Keratinocyte (primary cell): ENCODE results near the gene DHCR7. TPM values are rescaled to one million over a fixed set of nuclear protein-coding genes. Genes with fewer than 3 reads are reported as not detected.

ENCODE experiments used
- DNase-seq: peaks from one replicate; pipeline ENCODE4 v3.0.0-alpha.2; 2011; ENCODE audit warnings: low read depth, missing footprints, low spot score
- FAIRE-seq: peaks from 2 replicates; lab custom pipeline; 2011; peaks lifted over from hg19 to GRCh38; lab: Jason Lieb, UNC
- H2AFZ ChIP-seq: 2 replicates; pipeline ENCODE4 v1.6.0; 2012; ENCODE audit warnings: low read length, control low read depth, inconsistent platforms; ENCODE audit not compliant: control insufficient read depth
- H3K27ac ChIP-seq: 2 replicates; pipeline ENCODE4 v1.5.1; 2011; ENCODE audit warnings: low read length; ENCODE audit not compliant: control insufficient read depth, insufficient read depth
- H3K27me3 ChIP-seq: 3 replicates; pipeline ENCODE4 v1.6.0; 2011; ENCODE audit warnings: low read length; ENCODE audit not compliant: control insufficient read depth, insufficient read depth; ENCODE audit errors: extremely low read depth
- H3K36me3 ChIP-seq, 2 experiments: 2 replicates in 1 of 2; 3 replicates in 1 of 2; pipeline ENCODE4 v1.5.1; 2011; ENCODE audit warnings: low read length in 2 of 2, mild to moderate bottlenecking in 1 of 2; ENCODE audit not compliant: control insufficient read depth in 2 of 2, insufficient read depth in 2 of 2; ENCODE audit errors: extremely low read depth in 1 of 2
- H3K4me1 ChIP-seq: 3 replicates; pipeline ENCODE4 v1.5.1; 2011; ENCODE audit warnings: low read length; ENCODE audit not compliant: control insufficient read depth, insufficient read depth; ENCODE audit errors: extremely low read depth
- H3K4me2 ChIP-seq: 3 replicates; pipeline ENCODE4 v1.6.0; 2011; ENCODE audit warnings: low read depth, low read length; ENCODE audit not compliant: control insufficient read depth, insufficient read depth; ENCODE audit errors: extremely low read depth
- H3K4me3 ChIP-seq, 3 experiments: fragments of 200-600 bp in 1 of 3; sonication (generic) in 1 of 3; 2 replicates in 2 of 3; 3 replicates in 1 of 3; pipeline ENCODE4 v1.5.1; 2011 to 2016; ENCODE audit warnings: low read length in 3 of 3, mild to moderate bottlenecking in 3 of 3, control low read depth in 2 of 3, inconsistent platforms in 1 of 3, low read depth in 1 of 3, mixed read lengths in 1 of 3, mixed run types in 1 of 3, moderate library complexity in 1 of 3; ENCODE audit not compliant: control insufficient read depth in 2 of 3, insufficient read depth in 2 of 3; ENCODE audit errors: extremely low read depth in 1 of 3
- H3K79me2 ChIP-seq: 2 replicates; pipeline ENCODE4 v1.6.0; 2012; ENCODE audit warnings: low read length; ENCODE audit not compliant: control insufficient read depth, insufficient read depth
- H3K9ac ChIP-seq: 3 replicates; pipeline ENCODE4 v1.6.0; 2011; ENCODE audit warnings: low read length; ENCODE audit not compliant: control insufficient read depth, insufficient read depth; ENCODE audit errors: extremely low read depth
- H3K9me1 ChIP-seq: 3 replicates; pipeline ENCODE4 v1.6.0; 2011; ENCODE audit warnings: low read length; ENCODE audit not compliant: control insufficient read depth, insufficient read depth; ENCODE audit errors: extremely low read depth
- H3K9me3 ChIP-seq: 2 replicates; pipeline ENCODE4 v1.5.1; 2012; ENCODE audit warnings: low read depth, low read length; ENCODE audit not compliant: control insufficient read depth
- H4K20me1 ChIP-seq: 3 replicates; pipeline ENCODE4 v1.6.0; 2011; ENCODE audit warnings: low read length; ENCODE audit not compliant: control insufficient read depth, insufficient read depth; ENCODE audit errors: extremely low read depth
- EZH2 ChIP-seq: IDR thresholded peaks from one replicate; pipeline ENCODE4 v1.6.1; 2012; ENCODE audit warnings: inconsistent platforms, mild to moderate bottlenecking, low read length, moderate library complexity
- dilution Hi-C: fragments of 300-500 bp; cut with MboI; formaldehyde crosslinking; loops from one replicate; pipeline ENCODE4 v1.7.0; 2020; ENCODE audit warnings: low sequenced_read_pairs; ENCODE audit not compliant: extremely low pct_ligation_motif_present
- polyA plus RNA-seq, 5 experiments: library from polyadenylated mRNA; depleted of rRNA in 3 of 5; stranded (reverse) in 3 of 5; stranded (forward) in 1 of 5; unstranded in 1 of 5; fragments of >200 nt; gene quantifications; 1 replicate in 1 of 5; 2 replicates in 3 of 5; 3 replicates in 1 of 5; pipeline versions ENCODE4 v1.2.1 to v1.2.3, GENCODE V29; 2011 to 2012; ENCODE audit warnings: missing spikeins in 2 of 5, low read depth in 1 of 5, low replicate concordance in 1 of 5
- TF ChIP-seq, protein P1 (sequence below), 3 experiments: IDR thresholded peaks in 1 of 3; conservative IDR thresholded peaks in 1 of 3; optimal IDR thresholded peaks in 1 of 3; 2 replicates in 2 of 3; 3 replicates in 1 of 3; pipeline versions ENCODE3 to v1.5.1; 2011; ENCODE audit warnings: low read length in 3 of 3, mild to moderate bottlenecking in 3 of 3, moderate library complexity in 2 of 3, control low read depth in 1 of 3, inconsistent platforms in 1 of 3; ENCODE audit not compliant: insufficient read depth in 2 of 3; ENCODE audit errors: extremely low read depth in 1 of 3

DHCR7 gene
- polyA plus RNA-seq, 1 donor (not counting 4 experiments of a cell fraction or from before 2014, with no cell fraction given), result 143 TPM

DNA sequence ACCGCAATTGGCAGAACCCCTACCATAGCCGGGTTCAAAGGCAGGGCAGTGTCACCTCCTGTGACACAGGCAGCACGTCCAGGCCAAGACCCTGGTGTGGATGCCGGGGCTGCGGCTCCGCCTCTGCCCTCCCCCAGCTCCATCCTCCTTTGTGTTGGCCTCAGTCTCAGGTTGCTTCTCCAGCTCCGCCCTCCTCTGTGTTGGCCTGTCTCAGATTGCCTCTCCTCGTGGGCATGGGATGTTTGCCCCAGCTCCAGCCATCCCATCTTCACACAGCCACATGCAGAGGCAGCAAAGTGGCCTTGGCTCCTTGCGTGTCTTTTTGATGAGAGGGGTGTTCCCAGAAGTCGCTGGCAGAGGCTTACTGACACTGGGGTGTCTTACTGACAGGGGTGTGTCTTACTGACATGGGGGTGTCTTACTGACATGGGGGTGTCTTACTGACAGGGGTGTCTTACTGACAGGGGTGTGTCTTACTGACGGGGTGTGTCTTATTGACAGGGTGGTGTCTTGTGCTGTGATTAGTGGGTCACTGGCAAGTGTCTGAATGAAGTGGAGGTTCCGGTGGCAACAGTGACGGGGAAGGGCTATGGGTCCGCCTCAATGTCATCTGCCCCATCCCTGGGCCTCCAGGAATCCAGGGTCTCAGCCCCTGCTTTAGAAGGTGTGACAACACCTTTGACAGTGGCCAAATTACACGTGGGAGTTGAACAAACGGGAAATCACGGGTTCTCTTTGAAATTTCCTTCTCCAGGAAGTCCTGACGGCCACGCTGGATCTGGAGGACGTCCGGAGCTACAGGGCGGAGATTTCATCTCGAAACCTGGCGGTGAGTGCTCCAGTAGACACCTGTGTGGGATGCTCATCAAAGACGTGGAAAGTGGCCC is 29.7 kb upstream of the DHCR7 start:
- no peak for TF ChIP-seq EZH2
- TF ChIP-seq, protein P1, sequence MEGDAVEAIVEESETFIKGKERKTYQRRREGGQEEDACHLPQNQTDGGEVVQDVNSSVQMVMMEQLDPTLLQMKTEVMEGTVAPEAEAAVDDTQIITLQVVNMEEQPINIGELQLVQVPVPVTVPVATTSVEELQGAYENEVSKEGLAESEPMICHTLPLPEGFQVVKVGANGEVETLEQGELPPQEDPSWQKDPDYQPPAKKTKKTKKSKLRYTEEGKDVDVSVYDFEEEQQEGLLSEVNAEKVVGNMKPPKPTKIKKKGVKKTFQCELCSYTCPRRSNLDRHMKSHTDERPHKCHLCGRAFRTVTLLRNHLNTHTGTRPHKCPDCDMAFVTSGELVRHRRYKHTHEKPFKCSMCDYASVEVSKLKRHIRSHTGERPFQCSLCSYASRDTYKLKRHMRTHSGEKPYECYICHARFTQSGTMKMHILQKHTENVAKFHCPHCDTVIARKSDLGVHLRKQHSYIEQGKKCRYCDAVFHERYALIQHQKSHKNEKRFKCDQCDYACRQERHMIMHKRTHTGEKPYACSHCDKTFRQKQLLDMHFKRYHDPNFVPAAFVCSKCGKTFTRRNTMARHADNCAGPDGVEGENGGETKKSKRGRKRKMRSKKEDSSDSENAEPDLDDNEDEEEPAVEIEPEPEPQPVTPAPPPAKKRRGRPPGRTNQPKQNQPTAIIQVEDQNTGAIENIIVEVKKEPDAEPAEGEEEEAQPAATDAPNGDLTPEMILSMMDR (optimal IDR thresholded peaks at IDR 0.05 in 1 of 3, IDR thresholded peaks at IDR 0.05 in 1 of 3, conservative IDR thresholded peaks at IDR 0.05 in 1 of 3; ENCODE audit: extremely low read depth in 1 of 3, insufficient read depth in 2 of 3, low read length in 3 of 3), result no peak
- Histone ChIP-seq H2AFZ (no peak overlapping the region), H3K27me3 (no peaks in the 10 kb centered on the region), H3K4me1 (no peaks in the 10 kb centered on the region), H3K36me3 (peaks cover 15 to 46% of the 10 kb centered on the region in 2 experiments), H3K79me2 (no peaks in the 10 kb centered on the region), H4K20me1 (no peaks in the 10 kb centered on the region), H3K27ac (no peak overlapping the region), H3K4me3 (no peak overlapping the region), H3K9me3 (no peaks in the 10 kb centered on the region), H3K9ac (no peak overlapping the region), H3K4me2 (no peak overlapping the region), H3K9me1 (no peaks in the 10 kb centered on the region)
- dilution Hi-C loops, result no loop called here
- FAIRE-seq (no peak), DNase-seq (no peak)

DNA sequence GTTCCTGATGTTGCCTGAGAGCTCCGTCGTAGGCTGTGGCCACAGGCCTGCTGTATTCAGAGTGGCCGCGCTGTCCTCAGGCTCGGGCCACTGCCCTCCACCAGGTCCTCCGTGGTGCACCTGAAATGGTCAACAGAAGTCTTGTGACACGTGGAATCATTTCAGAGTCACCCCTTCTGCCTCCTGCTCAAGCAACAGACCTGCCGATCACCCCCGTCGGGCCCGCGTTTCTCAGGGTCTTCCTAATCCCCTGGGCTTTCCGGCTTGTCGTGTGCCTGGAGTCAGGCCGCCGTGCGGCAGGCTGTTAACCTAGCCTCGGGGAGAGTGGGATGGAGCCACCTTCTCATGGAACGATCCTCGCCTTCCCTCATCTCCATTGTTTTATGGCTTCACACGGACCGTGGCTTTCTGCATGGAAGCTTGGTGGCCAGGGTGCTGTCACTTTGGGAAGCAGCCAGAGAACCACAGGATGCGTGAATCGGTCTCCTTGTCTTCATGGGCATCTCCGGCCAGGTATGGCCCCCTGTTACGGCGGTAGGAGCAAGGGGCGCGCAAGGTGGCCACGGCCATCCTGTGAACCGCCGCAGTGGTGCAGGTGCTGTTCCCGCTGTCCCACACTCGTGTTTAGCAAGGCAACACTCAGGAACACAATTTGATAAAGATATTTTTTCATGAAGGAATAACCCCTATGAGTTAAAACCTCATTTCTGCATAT is 28.9 kb upstream of the DHCR7 start:
- Histone ChIP-seq H3K4me1 (no peaks in the 10 kb centered on the region), H3K27me3 (no peaks in the 10 kb centered on the region), H2AFZ (no peak overlapping the region), H4K20me1 (no peaks in the 10 kb centered on the region), H3K9me3 (no peaks in the 10 kb centered on the region), H3K9ac (no peak overlapping the region), H3K4me3 (no peak overlapping the region), H3K9me1 (no peaks in the 10 kb centered on the region), H3K27ac (no peak overlapping the region), H3K4me2 (no peak overlapping the region), H3K36me3 (peaks cover 15 to 46% of the 10 kb centered on the region in 2 experiments), H3K79me2 (no peaks in the 10 kb centered on the region)
- DNase-seq (no peak), FAIRE-seq (no peak)
- dilution Hi-C loops, result no loop called here
- TF ChIP-seq EZH2, result no peak
- TF ChIP-seq, protein P1 (optimal IDR thresholded peaks at IDR 0.05 in 1 of 3, IDR thresholded peaks at IDR 0.05 in 1 of 3, conservative IDR thresholded peaks at IDR 0.05 in 1 of 3; ENCODE audit: extremely low read depth in 1 of 3, insufficient read depth in 2 of 3, low read length in 3 of 3), result no peak
